Activated T-cell treated with anti-CD3 and anti-CD28 coated beads, Interleukin-2, amount 50 U/mL, for 48 hours (primary cell): ENCODE measurements around the gene ZSCAN26.

Experiments used
- DNase-seq, 2 experiments: peaks; one replicate each; pipeline ENCODE4 v3.0.0-alpha.2; 2020

The ZSCAN26 gene

DNA sequence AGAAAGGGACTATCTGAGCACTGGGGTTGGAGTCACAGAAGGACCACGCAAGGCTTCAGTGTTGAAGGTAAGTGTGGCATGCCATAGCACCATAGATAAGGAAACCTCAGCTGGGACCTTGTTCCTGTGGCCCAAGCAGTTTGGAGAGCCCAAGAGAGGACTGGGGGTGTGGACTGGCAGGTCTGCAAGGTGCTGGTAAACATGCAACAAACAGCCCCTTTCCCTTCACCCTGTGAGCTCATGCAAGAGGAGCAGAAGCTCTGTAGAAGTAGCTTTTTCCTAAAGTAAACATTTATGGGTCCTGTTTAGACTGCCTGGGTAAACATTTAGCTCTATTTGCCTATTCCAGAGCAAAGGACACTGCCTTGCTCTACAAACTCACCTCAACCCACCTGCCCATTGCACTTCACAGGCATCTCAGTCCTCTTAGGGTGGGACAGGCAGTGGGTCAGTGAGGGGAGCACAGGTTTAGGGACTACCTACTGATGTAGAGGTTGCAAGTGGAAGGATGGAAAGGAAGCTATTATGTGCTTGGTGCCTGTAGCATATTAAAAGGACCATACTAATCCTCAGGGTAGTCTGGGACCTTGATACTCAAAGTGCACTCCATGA is 57.0 kb downstream of the ZSCAN26 start:
- no peak for DNase-seq

DNA sequence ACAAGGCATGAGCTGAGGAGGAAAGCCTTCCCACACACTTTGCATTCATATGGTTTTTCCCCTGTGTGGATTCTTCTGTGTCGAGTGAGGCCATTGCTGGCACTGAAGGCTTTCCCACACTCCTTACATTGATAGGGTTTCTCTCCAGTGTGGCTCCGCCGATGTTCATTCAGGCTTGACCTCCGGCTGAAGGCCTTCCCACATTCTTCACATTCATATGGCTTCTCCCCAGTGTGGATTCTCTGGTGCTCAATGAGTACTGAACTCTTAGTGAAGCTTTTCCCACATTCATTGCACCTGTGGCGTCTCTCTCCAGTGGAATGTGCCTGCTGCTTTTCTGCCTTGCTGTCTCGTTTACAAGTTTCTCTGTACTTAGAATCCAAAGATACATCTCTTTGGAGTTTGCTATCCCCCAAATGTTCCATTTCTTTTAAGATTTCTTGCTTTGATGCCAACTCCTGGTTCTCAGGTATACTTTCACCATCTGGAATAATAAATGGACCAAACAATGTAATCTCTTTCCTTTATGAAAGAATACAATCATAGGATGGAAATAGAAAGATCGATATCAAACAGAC is 59.5 kb downstream of the ZSCAN26 start:
- DNase-seq, result no peak
